ENCODE results near the gene NACA2. TPM values are rescaled to one million over a fixed set of nuclear protein-coding genes. Genes with fewer than 3 reads are reported as not detected.

The NACA2 gene
- total RNA-seq, 1 experiment from 2014 or later: not detected

- no peaks in the 10 kb centered on the region for H3K27me3 ChIP-seq (ENCODE audit: insufficient read depth, low read length)
- no peak overlapping the region for H4K91ac ChIP-seq (ENCODE audit: insufficient read length, low read depth, low read length)
- no peaks in the 10 kb centered on the region for H3K4me1 Mint-ChIP-seq
- H3K56ac ChIP-seq (ENCODE audit: insufficient read length, low read depth, low read length): no peak overlapping the region
- H2BK12ac ChIP-seq (ENCODE audit: insufficient read length, low read depth, low read length): no peak overlapping the region
- H2BK120ac ChIP-seq (ENCODE audit: low read depth, low read length, poor library complexity, severe bottlenecking): no peak overlapping the region
- H3K18ac ChIP-seq (ENCODE audit: insufficient read length, low read depth, low read length): no peak overlapping the region
- H3K79me2 ChIP-seq (ENCODE audit: insufficient read depth, low read length): no peaks in the 10 kb centered on the region
- H3K9me3 ChIP-seq (ENCODE audit: control insufficient read depth, low read depth, low read length): no peaks in the 10 kb centered on the region
- H3K79me1 ChIP-seq (ENCODE audit: insufficient read depth, low read depth, low read length, poor library complexity, severe bottlenecking): no peaks in the 10 kb centered on the region
- no peaks in the 10 kb centered on the region; the same call in 1 of the 2 replicates for H3K27me3 Mint-ChIP-seq (ENCODE audit: low read depth)
- no peak overlapping the region for H3K4me2 ChIP-seq (ENCODE audit: insufficient read depth, insufficient read length, low read length)
- H3K4ac ChIP-seq (ENCODE audit: low read depth, low read length): no peak overlapping the region
- H4K8ac ChIP-seq (replicated peaks; ENCODE audit: insufficient read length, low read depth, low read length): no peak overlapping the region
- H4K20me1 ChIP-seq (ENCODE audit: control insufficient read depth, insufficient read depth, insufficient read length): no peaks in the 10 kb centered on the region
- no peak overlapping the region for H2AK5ac ChIP-seq (ENCODE audit: insufficient read length, low read length)
- DNase-seq: no peak
- H2BK15ac ChIP-seq (ENCODE audit: low read depth, low read length): no peak overlapping the region
- no peak overlapping the region for H3K9ac ChIP-seq (ENCODE audit: extremely low read depth, insufficient read length, low read length)
- no peak overlapping the region for H3K4me3 Mint-ChIP-seq
- no peaks in the 10 kb centered on the region for H3K23me2 ChIP-seq (ENCODE audit: insufficient read length, low read depth, low read length, poor library complexity, severe bottlenecking)
- no peak overlapping the region for H3K27ac Mint-ChIP-seq
- WGBS (ENCODE audit: extremely low coverage, insufficient read length, low lambda C conversion rate): no CpG with 5 or more reads among the region's 2 CpGs
- H4K5ac ChIP-seq (ENCODE audit: insufficient read length, low read depth, low read length): no peak overlapping the region
- no peak for TF ChIP-seq CTCF (conservative IDR thresholded peaks at IDR 0.05)
- H3K9me3 Mint-ChIP-seq: no peaks in the 10 kb centered on the region
- H2BK20ac ChIP-seq (ENCODE audit: low read depth, low read length, poor library complexity, severe bottlenecking): no peak overlapping the region
- no peaks in the 10 kb centered on the region for H3K36me3 Mint-ChIP-seq (ENCODE audit: insufficient read depth in 1 of 3, low read depth in 3 of 3)
- H3K23ac ChIP-seq (ENCODE audit: insufficient read length, low read depth, low read length): no peak overlapping the region
- no peak overlapping the region for H3K14ac ChIP-seq (ENCODE audit: insufficient read depth, low read length)
- no peak overlapping the region for H3T11ph ChIP-seq (ENCODE audit: low read length)
- H2AFZ ChIP-seq (ENCODE audit: low read length): no peak overlapping the region
- no peak overlapping the region for H3K27ac ChIP-seq (ENCODE audit: insufficient read length, low read depth, low read length)
- no peak overlapping the region for H2BK5ac ChIP-seq (ENCODE audit: insufficient read length, low read length)
- no peaks in the 10 kb centered on the region for H3K4me1 ChIP-seq (ENCODE audit: insufficient read depth, low read length)
Measured at GRCh38 chr17:61598014-61598413, 7.0 kb upstream of the NACA2 start.
